Measurements from ENCODE around the gene LRRC71. TPM values are rescaled to one million over a fixed set of nuclear protein-coding genes. Genes with fewer than 3 reads are reported as not detected.

The LRRC71 gene
- total RNA-seq, 1 experiment from 2014 or later = 0.22 TPM

- H3K36me3 Mint-ChIP-seq = peaks cover 28% of the 10 kb centered on the region
- no peak overlapping the region for H3K27ac Mint-ChIP-seq
- peaks cover 1% of the 10 kb centered on the region for H3K4me1 Mint-ChIP-seq
- no peaks in the 10 kb centered on the region for H3K27me3 Mint-ChIP-seq (ENCODE audit: low read depth)
- no peak for TF ChIP-seq AFF4 (CRISPR knock-in tag; IDR thresholded peaks at IDR 0.05; ENCODE audit: borderline replicate concordance)
- TF ChIP-seq ZNF532 (CRISPR knock-in tag; IDR thresholded peaks at IDR 0.05; ENCODE audit: borderline replicate concordance) = no peak
- TF ChIP-seq ZNF232 (CRISPR knock-in tag; IDR thresholded peaks at IDR 0.05) = no peak
- TF ChIP-seq FOXP1 (CRISPR knock-in tag; IDR thresholded peaks at IDR 0.05; ENCODE audit: borderline replicate concordance) = no peak
- TF ChIP-seq SMAD4 (CRISPR knock-in tag; IDR thresholded peaks at IDR 0.05) = no peak
- TF ChIP-seq KAT7 (CRISPR knock-in tag; IDR thresholded peaks at IDR 0.05; ENCODE audit: borderline replicate concordance) = no peak
- no peak for TF ChIP-seq IRF1 (CRISPR knock-in tag; IDR thresholded peaks at IDR 0.05)
- TF ChIP-seq GRHL2 (CRISPR knock-in tag; IDR thresholded peaks at IDR 0.05; ENCODE audit: insufficient replicate concordance, severe bottlenecking) = no peak
- TF ChIP-seq ATF6 (CRISPR knock-in tag; IDR thresholded peaks at IDR 0.05) = no peak
- no peak for TF ChIP-seq AR (CRISPR knock-in tag; IDR thresholded peaks at IDR 0.05)
- no peak for TF ChIP-seq ZNF317 (CRISPR knock-in tag; IDR thresholded peaks at IDR 0.05; ENCODE audit: borderline replicate concordance, low read depth)
- no peak for TF ChIP-seq PRRX2 (CRISPR knock-in tag; IDR thresholded peaks at IDR 0.05)
- no peak for TF ChIP-seq GTF2I (CRISPR knock-in tag; conservative IDR thresholded peaks at IDR 0.05)
- no peak for TF ChIP-seq NR2C2 (CRISPR knock-in tag; IDR thresholded peaks at IDR 0.05)
- TF ChIP-seq PREB (CRISPR knock-in tag; IDR thresholded peaks at IDR 0.05; ENCODE audit: borderline replicate concordance) = no peak
- no peak for TF ChIP-seq E2F1 (CRISPR knock-in tag; IDR thresholded peaks at IDR 0.05)
- TF ChIP-seq ZNF396 (CRISPR knock-in tag; IDR thresholded peaks at IDR 0.05; ENCODE audit: borderline replicate concordance) = no peak
- no peak for TF ChIP-seq FOXK1 (CRISPR knock-in tag; IDR thresholded peaks at IDR 0.05)
- TF ChIP-seq CBFB (CRISPR knock-in tag; IDR thresholded peaks at IDR 0.05; ENCODE audit: low read depth) = no peak
- TF ChIP-seq SMAD3 (CRISPR knock-in tag; IDR thresholded peaks at IDR 0.05; ENCODE audit: borderline replicate concordance) = no peak
- no peak overlapping the region for H3K4me3 Mint-ChIP-seq
- no peaks in the 10 kb centered on the region for H3K9me3 Mint-ChIP-seq
- DNase-seq (ENCODE audit: low spot score) = no peak
- no peak for ATAC-seq
- POLR2A ChIA-PET = no interaction called here
- CTCF ChIA-PET = interaction anchor here (0.6 to 1.7 kb wide), 6 partner anchors 8 to 187 kb away, joined by 3 to 8 read pairs (median 6); no protein-coding TSS in a partner anchor
These were observed 49.1 kb downstream of the LRRC71 start for GRCh38 chr1:156969496-156969895.
